Measurements from ENCODE around the gene FOSL2.

- no peak for TF ChIP-seq JUN (CRISPR knock-in tag; IDR thresholded peaks at IDR 0.05)
- TF ChIP-seq SP1 (CRISPR knock-in tag; conservative IDR thresholded peaks at IDR 0.05), result no peak
- no peak for TF ChIP-seq NFYB (CRISPR knock-in tag; conservative IDR thresholded peaks at IDR 0.05; ENCODE audit: low read depth)
- no peak for TF ChIP-seq FOXP1 (CRISPR knock-in tag; IDR thresholded peaks at IDR 0.05; ENCODE audit: borderline replicate concordance)
- TF ChIP-seq CTCF (IDR thresholded peaks at IDR 0.05), result 0 out of 2 replicates have a peak, but pooled peaks have one; percentile 7
- no peak for TF ChIP-seq GABPB1 (CRISPR knock-in tag; IDR thresholded peaks at IDR 0.05)
- no peak for TF ChIP-seq ELF4 (CRISPR knock-in tag; IDR thresholded peaks at IDR 0.05; ENCODE audit: low read depth)
- TF ChIP-seq AFF4 (CRISPR knock-in tag; IDR thresholded peaks at IDR 0.05; ENCODE audit: borderline replicate concordance), result no peak
- no peak for TF ChIP-seq JAZF1 (CRISPR knock-in tag; IDR thresholded peaks at IDR 0.05)
- TF ChIP-seq GRHL2 (CRISPR knock-in tag; IDR thresholded peaks at IDR 0.05; ENCODE audit: insufficient replicate concordance, severe bottlenecking), result no peak
- no peak for TF ChIP-seq ZNF281 (CRISPR knock-in tag; IDR thresholded peaks at IDR 0.05)
- TF ChIP-seq FOXJ3 (CRISPR knock-in tag; IDR thresholded peaks at IDR 0.05; ENCODE audit: borderline replicate concordance), result no peak
- no peak for TF ChIP-seq ZNF416 (CRISPR knock-in tag; IDR thresholded peaks at IDR 0.05)
Measured at GRCh38 chr2:28397043-28397381, 4.4 kb downstream of the FOSL2 start.
